Activated CD4-positive, alpha-beta T cell treated with anti-CD3 and anti-CD28 coated beads, Interleukin-2, amount 50 U/mL, for 1 hour (primary cell): ENCODE data around the gene CTDSPL.
"Not testable (repeated sequence)": the region's sequence is repeated elsewhere in the genome, so short reads cannot be mapped to it uniquely, and the experiment has no call there.

Source experiments
- DNase-seq: peaks from one replicate; pipeline ENCODE4 v3.0.0-alpha.2; 2020

Gene CTDSPL

GRCh38 chr3:38026856-38027255, 165.2 kb downstream of the CTDSPL start:
- no peak for DNase-seq

GRCh38 chr3:38027466-38028465, 166.1 kb downstream of the CTDSPL start:
- DNase-seq = no peak

GRCh38 chr3:38028621-38029361, 167.1 kb downstream of the CTDSPL start:
- DNase-seq = no peak

GRCh38 chr3:38029400-38030125, 167.9 kb downstream of the CTDSPL start, which contains the start of gene PLCD1:
Gene PLCD1, minus strand, starts transcription at chr3:38029642. Its CDS starts 103 bp downstream, at chr3:38029539.
- DNase-seq = peak; percentile 26

GRCh38 chr3:38030126-38031021, 168.7 kb downstream of the CTDSPL start:
- no peak for DNase-seq

GRCh38 chr3:38031022-38031994, 169.6 kb downstream of the CTDSPL start:
- peak; percentile 61 for DNase-seq

- DNase-seq = no peak
These were observed 170.7 kb downstream of the CTDSPL start for GRCh38 chr3:38032328-38032865.

GRCh38 chr3:38033586-38033985, 171.9 kb downstream of the CTDSPL start:
- DNase-seq = not testable (repeated sequence)
